Glutamatergic neuron (in vitro differentiated cells): ENCODE results near the gene RNF123. TPM values are rescaled to one million over a fixed set of nuclear protein-coding genes. Genes with fewer than 3 reads are reported as not detected.

ENCODE experiments used
- DNase-seq: peaks from one replicate; pipeline ENCODE4 v3.0.0; 2022
- H3K27ac Mint-ChIP-seq: one replicate; pipeline ENCODE4 v1.8.0; 2020; ENCODE audit warnings: mild to moderate bottlenecking, mixed read lengths, inconsistent platforms; ENCODE audit not compliant: unreplicated experiment
- H3K27me3 Mint-ChIP-seq: one replicate; pipeline ENCODE4 v1.8.0; 2020; ENCODE audit warnings: mild to moderate bottlenecking, moderate library complexity, mixed read lengths, inconsistent platforms; ENCODE audit not compliant: unreplicated experiment
- H3K36me3 Mint-ChIP-seq: one replicate; pipeline ENCODE4 v1.8.0; 2020; ENCODE audit warnings: mild to moderate bottlenecking, mixed read lengths, inconsistent platforms; ENCODE audit not compliant: unreplicated experiment
- H3K4me1 Mint-ChIP-seq: one replicate; pipeline ENCODE4 v1.8.0; 2020; ENCODE audit warnings: mild to moderate bottlenecking, low read depth, mixed read lengths, inconsistent platforms; ENCODE audit not compliant: unreplicated experiment
- H3K4me3 Mint-ChIP-seq: one replicate; pipeline ENCODE4 v1.8.0; 2020; ENCODE audit warnings: mild to moderate bottlenecking, mixed read lengths, inconsistent platforms; ENCODE audit not compliant: unreplicated experiment
- H3K9me3 Mint-ChIP-seq: one replicate; pipeline ENCODE4 v1.8.0; 2020; ENCODE audit warnings: mild to moderate bottlenecking, moderate library complexity, mixed read lengths, inconsistent platforms; ENCODE audit not compliant: unreplicated experiment
- CTCF ChIP-seq: fragments of 200-600 bp; sonication (generic); IDR thresholded peaks from one replicate; pipeline ENCODE4 v1.5.0; 2021; ENCODE audit not compliant: partially characterized antibody, unreplicated experiment
- total RNA-seq: library from RNA; stranded (reverse); fragmentation: NEBNext Ultra II Directional; extraction: Animal tissue kit (Norgen Biotek cat#: 25700); gene quantifications from one replicate; pipeline ENCODE4 v1.2.1, GENCODE V29; 2021; ENCODE audit not compliant: unreplicated experiment

Gene RNF123
- total RNA-seq, 1 donor from 2014 or later = 56.6 TPM

GRCh38 chr3:49718858-49719213 lies 29.5 kb downstream of the RNF123 start:
- peaks cover 20% of the 10 kb centered on the region for H3K27me3 Mint-ChIP-seq
- peak overlapping the region; percentile 92 for H3K27ac Mint-ChIP-seq
- peaks cover 18% of the 10 kb centered on the region for H3K9me3 Mint-ChIP-seq
- TF ChIP-seq CTCF = no peak
- peaks cover 9% of the 10 kb centered on the region for H3K4me1 Mint-ChIP-seq
- H3K36me3 Mint-ChIP-seq = no peaks in the 10 kb centered on the region
- peak overlapping the region; percentile 87 for H3K4me3 Mint-ChIP-seq
- DNase-seq = peak; percentile 49

GRCh38 chr3:49719214-49719884 lies 30.0 kb downstream of the RNF123 start, which contains the start of gene AMIGO3:
Gene AMIGO3 (minus strand): TSS chr3:49719684. CDS start chr3:49719465, 219 bp downstream.
- H3K27me3 Mint-ChIP-seq = peaks cover 20% of the 10 kb centered on the region
- TF ChIP-seq CTCF = peak; percentile 71
- H3K9me3 Mint-ChIP-seq = peaks cover 18% of the 10 kb centered on the region
- DNase-seq = peak; percentile 97
- peak within 1 kb of the TSS; percentile 87 for H3K4me3 Mint-ChIP-seq
- peak within 1 kb of the TSS; percentile 92 for H3K27ac Mint-ChIP-seq
- H3K36me3 Mint-ChIP-seq = no peaks in the 10 kb centered on the region
- peaks cover 7% of the 10 kb centered on the region for H3K4me1 Mint-ChIP-seq

- peaks cover 16% of the 10 kb centered on the region for H3K9me3 Mint-ChIP-seq
- peak overlapping the region; percentile 26 for H3K4me3 Mint-ChIP-seq
- peaks cover 19% of the 10 kb centered on the region for H3K27me3 Mint-ChIP-seq
- no peak for TF ChIP-seq CTCF
- no peak for DNase-seq
- peak overlapping the region; percentile 43 for H3K27ac Mint-ChIP-seq
- H3K4me1 Mint-ChIP-seq = peaks cover 7% of the 10 kb centered on the region
- H3K36me3 Mint-ChIP-seq = no peaks in the 10 kb centered on the region
Observed at GRCh38 chr3:49720855-49721595, 31.7 kb downstream of the RNF123 start.

- TF ChIP-seq CTCF = no peak
- no peak for DNase-seq
- Mint-ChIP-seq H3K9me3 (peaks cover 16% of the 10 kb centered on the region), H3K36me3 (no peaks in the 10 kb centered on the region), H3K4me3 (no peak overlapping the region), H3K27me3 (peaks cover 19% of the 10 kb centered on the region), H3K27ac (no peak overlapping the region), H3K4me1 (peaks cover 7% of the 10 kb centered on the region)
Observed at GRCh38 chr3:49721596-49721895, 32.2 kb downstream of the RNF123 start.
